MM.1S (cell line): ENCODE results near the gene TMEM117.

ENCODE experiments used
- DNase-seq: peaks from one replicate; pipeline ENCODE4 v3.0.0-alpha.2; 2015
- H2AFZ ChIP-seq: fragments of 300-600 bp; sonication (generic); 2 replicates; pipeline ENCODE4 v1.6.0; 2016; ENCODE audit warnings: antibody characterized with exemption, low read length
- H3F3A ChIP-seq: fragments of 300-600 bp; sonication (generic); 2 replicates; pipeline ENCODE4 v1.6.1; 2016; ENCODE audit warnings: mild to moderate bottlenecking, antibody characterized with exemption, low read length, moderate library complexity, mixed read lengths; ENCODE audit not compliant: insufficient read depth
- H3K27ac ChIP-seq: fragments of 300-600 bp; sonication (generic); 2 replicates; pipeline ENCODE4 v1.5.1; 2016; ENCODE audit warnings: mild to moderate bottlenecking, low read length
- H3K27me3 ChIP-seq: fragments of 300-600 bp; sonication (generic); replicated peaks from 2 replicates; pipeline ENCODE4 v1.6.0; 2016; ENCODE audit warnings: low read length; ENCODE audit not compliant: insufficient read depth
- H3K36me3 ChIP-seq: fragments of 300-600 bp; sonication (generic); replicated peaks from 2 replicates; pipeline ENCODE4 v1.6.1; 2016; ENCODE audit warnings: mild to moderate bottlenecking, low read length, mixed read lengths; ENCODE audit not compliant: insufficient read depth
- H3K4me1 ChIP-seq: fragments of 300-600 bp; sonication (generic); 2 replicates; pipeline ENCODE4 v1.6.1; 2016; ENCODE audit warnings: low read length, mixed read lengths
- H3K4me2 ChIP-seq: fragments of 300-600 bp; sonication (generic); 2 replicates; pipeline ENCODE4 v1.6.0; 2016; ENCODE audit warnings: low read depth, low read length
- H3K4me3 ChIP-seq: fragments of 300-600 bp; sonication (generic); 2 replicates; pipeline ENCODE4 v1.5.1; 2016; ENCODE audit warnings: low read length, mixed read lengths
- H3K79me2 ChIP-seq: fragments of 300-600 bp; sonication (generic); 2 replicates; pipeline ENCODE4 v1.6.1; 2016; ENCODE audit warnings: mixed run types, low read length, mixed read lengths
- H3K9ac ChIP-seq: fragments of 300-600 bp; sonication (generic); 2 replicates; pipeline ENCODE4 v1.6.1; 2016; ENCODE audit warnings: low read length, mixed read lengths
- H3K9me2 ChIP-seq: fragments of 300-600 bp; sonication (generic); replicated peaks from 2 replicates; pipeline ENCODE4 v1.6.1; 2016; ENCODE audit warnings: mild to moderate bottlenecking, low read length, mixed read lengths; ENCODE audit not compliant: insufficient read depth
- H3K9me3 ChIP-seq: fragments of 300-600 bp; sonication (generic); replicated peaks from 2 replicates; pipeline ENCODE4 v1.6.1; 2016; ENCODE audit warnings: mild to moderate bottlenecking, low read length, mixed read lengths; ENCODE audit not compliant: insufficient read depth
- H4K20me1 ChIP-seq: fragments of 300-600 bp; sonication (generic); 2 replicates; pipeline ENCODE4 v1.6.1; 2016; ENCODE audit warnings: mild to moderate bottlenecking, low read length, moderate library complexity, mixed read lengths; ENCODE audit not compliant: insufficient read depth
- EZH2 ChIP-seq: fragments of 300-600 bp; sonication (generic); optimal IDR thresholded peaks from 2 replicates; pipeline ENCODE3; 2017; ENCODE audit warnings: low read depth, mild to moderate bottlenecking, antibody characterized with exemption, low read length, mixed read lengths
- EZH2phosphoT487 ChIP-seq: fragments of 300-600 bp; sonication (generic); IDR thresholded peaks from 2 replicates; pipeline ENCODE4 v1.6.1; 2018; ENCODE audit warnings: antibody characterized with exemption, low read length
- TF ChIP-seq, protein P1 (sequence below): fragments of 300-600 bp; sonication (generic); IDR thresholded peaks from 2 replicates; pipeline ENCODE4 v1.5.1; 2016; ENCODE audit warnings: antibody characterized with exemption, low read length, mixed read lengths

The TMEM117 gene

DNA sequence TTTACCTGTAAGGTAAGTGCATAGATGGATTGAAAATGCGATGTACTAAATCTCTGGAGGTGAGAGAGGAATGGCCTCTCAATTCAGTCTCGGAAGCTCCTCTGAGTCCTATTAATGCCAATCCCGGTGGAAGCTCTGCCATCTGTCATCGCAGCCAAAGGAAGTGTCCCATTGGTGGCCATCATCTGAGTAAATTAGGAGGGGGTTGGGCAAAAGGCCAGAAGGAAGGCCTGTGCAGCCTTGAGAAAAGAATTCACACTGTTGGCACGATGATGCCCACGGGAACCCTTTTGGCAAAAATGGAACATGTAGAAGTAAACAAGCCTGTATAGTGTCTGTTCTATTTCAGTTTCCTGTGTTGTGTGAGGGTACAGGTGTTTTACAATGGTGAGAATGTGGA is 545.5 kb downstream of the TMEM117 start:
- H3K79me2 ChIP-seq = no peaks in the 10 kb centered on the region
- no peak overlapping the region for H3K4me3 ChIP-seq
- no peaks in the 10 kb centered on the region for H3K36me3 ChIP-seq
- H3K9me2 ChIP-seq = no peaks in the 10 kb centered on the region
- H3K9ac ChIP-seq = no peak overlapping the region
- no peak for DNase-seq
- TF ChIP-seq EZH2phosphoT487 = no peak
- TF ChIP-seq, protein P1, sequence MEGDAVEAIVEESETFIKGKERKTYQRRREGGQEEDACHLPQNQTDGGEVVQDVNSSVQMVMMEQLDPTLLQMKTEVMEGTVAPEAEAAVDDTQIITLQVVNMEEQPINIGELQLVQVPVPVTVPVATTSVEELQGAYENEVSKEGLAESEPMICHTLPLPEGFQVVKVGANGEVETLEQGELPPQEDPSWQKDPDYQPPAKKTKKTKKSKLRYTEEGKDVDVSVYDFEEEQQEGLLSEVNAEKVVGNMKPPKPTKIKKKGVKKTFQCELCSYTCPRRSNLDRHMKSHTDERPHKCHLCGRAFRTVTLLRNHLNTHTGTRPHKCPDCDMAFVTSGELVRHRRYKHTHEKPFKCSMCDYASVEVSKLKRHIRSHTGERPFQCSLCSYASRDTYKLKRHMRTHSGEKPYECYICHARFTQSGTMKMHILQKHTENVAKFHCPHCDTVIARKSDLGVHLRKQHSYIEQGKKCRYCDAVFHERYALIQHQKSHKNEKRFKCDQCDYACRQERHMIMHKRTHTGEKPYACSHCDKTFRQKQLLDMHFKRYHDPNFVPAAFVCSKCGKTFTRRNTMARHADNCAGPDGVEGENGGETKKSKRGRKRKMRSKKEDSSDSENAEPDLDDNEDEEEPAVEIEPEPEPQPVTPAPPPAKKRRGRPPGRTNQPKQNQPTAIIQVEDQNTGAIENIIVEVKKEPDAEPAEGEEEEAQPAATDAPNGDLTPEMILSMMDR = no peak
- no peak for TF ChIP-seq EZH2
- H3K27ac ChIP-seq = no peak overlapping the region
- no peaks in the 10 kb centered on the region for H3K9me3 ChIP-seq
- H3K4me2 ChIP-seq = no peak overlapping the region
- H3K27me3 ChIP-seq = no peaks in the 10 kb centered on the region
- no peaks in the 10 kb centered on the region; the same call in 1 of the 2 replicates for H3K4me1 ChIP-seq
- no peaks in the 10 kb centered on the region for H4K20me1 ChIP-seq
- no peaks in the 10 kb centered on the region for H3F3A ChIP-seq
- H2AFZ ChIP-seq = no peak overlapping the region

- TF ChIP-seq, protein P1 = no peak
- TF ChIP-seq EZH2phosphoT487 = no peak
- no peak for TF ChIP-seq EZH2
- Histone ChIP-seq H3K4me1 (peaks cover 4% of the 10 kb centered on the region; the same call in 1 of the 2 replicates), H3K4me2 (no peak overlapping the region), H3K36me3 (no peaks in the 10 kb centered on the region), H4K20me1 (no peaks in the 10 kb centered on the region), H3F3A (no peaks in the 10 kb centered on the region), H3K9me2 (no peaks in the 10 kb centered on the region), H3K27me3 (no peaks in the 10 kb centered on the region), H2AFZ (no peak overlapping the region), H3K27ac (no peak overlapping the region), H3K9ac (no peak overlapping the region), H3K4me3 (no peak overlapping the region), H3K9me3 (no peaks in the 10 kb centered on the region), H3K79me2 (no peaks in the 10 kb centered on the region)
- no peak for DNase-seq
These were observed 548.3 kb downstream of the TMEM117 start for GRCh38 chr12:44384136-44384535.

GRCh38 chr12:44385964-44386363 is 550.1 kb downstream of the TMEM117 start:
- Histone ChIP-seq H3K9me3 (no peaks in the 10 kb centered on the region), H3K9ac (no peak overlapping the region), H3K9me2 (no peaks in the 10 kb centered on the region), H3K79me2 (no peaks in the 10 kb centered on the region), H3K4me1 (peaks cover 4% of the 10 kb centered on the region; the same call in 1 of the 2 replicates), H2AFZ (no peak overlapping the region), H3K4me3 (no peak overlapping the region), H3K4me2 (no peak overlapping the region), H3F3A (no peaks in the 10 kb centered on the region), H3K27me3 (no peaks in the 10 kb centered on the region), H4K20me1 (no peaks in the 10 kb centered on the region), H3K27ac (no peak overlapping the region), H3K36me3 (no peaks in the 10 kb centered on the region)
- DNase-seq = no peak
- TF ChIP-seq EZH2phosphoT487 (no peak), EZH2 (no peak)
- TF ChIP-seq, protein P1 = no peak
